HL-60/S4 treated with retinoic acid at 250 ng/mL for 4 days and 3 days (cell line): ENCODE results near the gene THOC6.
"Not testable (repeated sequence)": the region's sequence is repeated elsewhere in the genome, so short reads cannot be mapped to it uniquely, and the experiment has no call there.

ENCODE experiments used
- in situ Hi-C: fragments of 300-500 bp; cut with MboI; formaldehyde crosslinking; loops from 2 replicates; pipeline ENCODE4 v1.7.0; 2022; ENCODE audit warnings: low sequenced_read_pairs

THOC6 gene

GRCh38 chr16:3069146-3069545 is 45.3 kb downstream of the THOC6 start:
- in situ Hi-C loops, result not testable (repeated sequence)

GRCh38 chr16:3070608-3071111 is 46.8 kb downstream of the THOC6 start:
- in situ Hi-C loops, result no loop called here

- in situ Hi-C loops, result no loop called here
These were observed 47.8 kb downstream of the THOC6 start for GRCh38 chr16:3071655-3072054.

- in situ Hi-C loops, result not testable (repeated sequence)
These were observed 48.3 kb downstream of the THOC6 start for GRCh38 chr16:3072148-3072547.

GRCh38 chr16:3072576-3073263 is 48.9 kb downstream of the THOC6 start:
- in situ Hi-C loops, result not testable (repeated sequence)

GRCh38 chr16:3073448-3073847 is 49.6 kb downstream of the THOC6 start:
- in situ Hi-C loops, result no loop called here

- in situ Hi-C loops, result no loop called here
These were observed 51.2 kb downstream of the THOC6 start for GRCh38 chr16:3074860-3075522.

GRCh38 chr16:3075523-3075915 is 51.7 kb downstream of the THOC6 start:
- in situ Hi-C loops, result no loop called here

GRCh38 chr16:3075946-3076345 is 52.1 kb downstream of the THOC6 start:
- in situ Hi-C loops, result not testable (repeated sequence)

- in situ Hi-C loops, result no loop called here
These were observed 52.7 kb downstream of the THOC6 start for GRCh38 chr16:3076577-3076976.
